CD14-positive monocyte (primary cell): ENCODE data around the gene NDUFB10. TPM values are rescaled to one million over a fixed set of nuclear protein-coding genes. Genes with fewer than 3 reads are reported as not detected.

Experiments used
- DNase-seq, 3 donors: peaks; one replicate each; pipeline ENCODE4 v3.0.0-alpha.2; 2011 to 2022
- H2AFZ ChIP-seq: 2 replicates; pipeline ENCODE4 v1.6.0; 2012; ENCODE audit warnings: mild to moderate bottlenecking, low read depth, low read length, inconsistent platforms; ENCODE audit not compliant: insufficient read depth, poor library complexity, severe bottlenecking
- H3K27ac ChIP-seq, 2 donors: 1 replicate in 1 of 2; 2 replicates in 1 of 2; pipeline ENCODE4 v1.5.1; 2012 to 2013; ENCODE audit warnings: low read length in 2 of 2, control low read depth in 1 of 2, inconsistent platforms in 1 of 2, low read depth in 1 of 2, mild to moderate bottlenecking in 1 of 2
- H3K27me3 ChIP-seq, 2 donors: one replicate each; pipeline versions ENCODE4 v1.6.0 to v1.6.1; 2011 to 2013; ENCODE audit warnings: low read length in 2 of 2; ENCODE audit not compliant: control insufficient read depth in 2 of 2, insufficient read depth in 2 of 2
- H3K36me3 ChIP-seq, 2 donors: replicated peaks in 1 of 2; 1 replicate in 1 of 2; 2 replicates in 1 of 2; pipeline versions ENCODE4 v1.5.1 to v1.6.1; 2012 to 2013; ENCODE audit warnings: low read length in 2 of 2, control low read depth in 1 of 2, inconsistent platforms in 1 of 2, mild to moderate bottlenecking in 1 of 2; ENCODE audit not compliant: insufficient read depth in 2 of 2, control insufficient read depth in 1 of 2
- H3K4me1 ChIP-seq, 2 donors: 1 replicate in 1 of 2; 2 replicates in 1 of 2; pipeline versions ENCODE4 v1.5.1 to v1.6.1; 2012 to 2013; ENCODE audit warnings: low read length in 2 of 2, control low read depth in 1 of 2, inconsistent platforms in 1 of 2, mild to moderate bottlenecking in 1 of 2, moderate library complexity in 1 of 2; ENCODE audit not compliant: insufficient read depth in 2 of 2, control insufficient read depth in 1 of 2
- H3K4me2 ChIP-seq: replicated peaks from 2 replicates; pipeline ENCODE3; 2012; ENCODE audit warnings: low read length, moderate library complexity, mild to moderate bottlenecking; ENCODE audit not compliant: poor library complexity, severe bottlenecking; ENCODE audit errors: extremely low read depth
- H3K4me3 ChIP-seq, 3 experiments: fragments of 200-600 bp in 1 of 3; sonication (generic) in 1 of 3; replicated peaks in 1 of 3; 1 replicate in 2 of 3; 2 replicates in 1 of 3; pipeline ENCODE4 v1.5.1; 2011 to 2013; ENCODE audit warnings: low read length in 3 of 3, mild to moderate bottlenecking in 3 of 3, control low read depth in 2 of 3, low read depth in 2 of 3, inconsistent platforms in 1 of 3, moderate library complexity in 1 of 3
- H3K79me2 ChIP-seq: 2 replicates; pipeline ENCODE4 v1.6.0; 2012; ENCODE audit warnings: mild to moderate bottlenecking, control low read depth, inconsistent platforms, low read length, moderate library complexity; ENCODE audit not compliant: insufficient read depth
- H3K9ac ChIP-seq: 2 replicates; pipeline ENCODE4 v1.6.0; 2017; ENCODE audit warnings: low read length, mild to moderate bottlenecking; ENCODE audit not compliant: insufficient read depth, poor library complexity, severe bottlenecking
- H3K9me3 ChIP-seq, 2 donors: replicated peaks in 1 of 2; 1 replicate in 1 of 2; 2 replicates in 1 of 2; pipeline versions ENCODE4 v1.5.1 to v1.6.1; 2012 to 2013; ENCODE audit warnings: low read length in 2 of 2, control low read depth in 1 of 2; ENCODE audit not compliant: control insufficient read depth in 1 of 2, insufficient read depth in 1 of 2
- H4K20me1 ChIP-seq: 2 replicates; pipeline ENCODE4 v1.6.0; 2012; ENCODE audit warnings: mild to moderate bottlenecking, low read length, control low read depth, moderate library complexity; ENCODE audit not compliant: insufficient read depth
- H3K27ac Mint-ChIP-seq, 7 donors: one replicate each; pipeline ENCODE4 v1.8.0; 2020; ENCODE audit warnings: mild to moderate bottlenecking in 7 of 7, mixed read lengths in 7 of 7, moderate library complexity in 6 of 7, inconsistent platforms in 2 of 7
- H3K27me3 Mint-ChIP-seq, 3 donors: one replicate each; pipeline ENCODE4 v1.8.0; 2021 to 2022; ENCODE audit warnings: low read depth in 3 of 3, mild to moderate bottlenecking in 3 of 3, mixed read lengths in 3 of 3, moderate library complexity in 3 of 3, inconsistent platforms in 1 of 3
- H3K36me3 Mint-ChIP-seq, 2 donors: one replicate each; pipeline ENCODE4 v1.8.0; 2020; ENCODE audit warnings: mixed read lengths in 2 of 2, inconsistent platforms in 1 of 2, mild to moderate bottlenecking in 1 of 2
- H3K4me1 Mint-ChIP-seq: one replicate; pipeline ENCODE4 v1.8.0; 2020; ENCODE audit warnings: mild to moderate bottlenecking, mixed read lengths
- H3K4me3 Mint-ChIP-seq, 2 donors: one replicate each; pipeline ENCODE4 v1.8.0; 2020; ENCODE audit warnings: mild to moderate bottlenecking in 2 of 2, mixed read lengths in 2 of 2, moderate library complexity in 1 of 2
- H3K9me3 Mint-ChIP-seq, 7 donors: one replicate each; pipeline ENCODE4 v1.8.0; 2020 to 2022; ENCODE audit warnings: mixed read lengths in 7 of 7, mild to moderate bottlenecking in 6 of 7, moderate library complexity in 6 of 7, inconsistent platforms in 2 of 7
- CTCF ChIP-seq: fragments of 200-600 bp; IDR thresholded peaks from one replicate; pipeline ENCODE4 v1.8.0; 2022; ENCODE audit warnings: antibody characterized with exemption, mild to moderate bottlenecking
- WGBS: methylation state at CpG from one replicate; pipeline ENCODE4 v1.1.5; 2013; ENCODE audit warnings: missing lambda C conversion rate; ENCODE audit not compliant: insufficient coverage; 5-methylcytosine and 5-hydroxymethylcytosine counted together
- intact Hi-C, 2 donors: fragments of 100-400 bp; cut with micrococcal nuclease; formaldehyde crosslinking; loops; one replicate each; pipeline versions ENCODE4 v1.15.0 to v1.15.1; 2023
- polyA plus RNA-seq, 3 donors: library from polyadenylated mRNA; depleted of rRNA in 1 of 3; unstranded in 2 of 3; stranded (reverse) in 1 of 3; fragments of 300-500 nt in 2 of 3; fragments of >200 nt in 1 of 3; fragmentation: Illumina TruSeq in 2 of 3; gene quantifications; 1 replicate in 2 of 3; 2 replicates in 1 of 3; pipeline ENCODE4 v1.2.3, GENCODE V29; 2012 to 2021

NDUFB10 gene
- polyA plus RNA-seq, 3 donors: 121 to 215 (median 186) TPM

GRCh38 chr16:2008631-2009163 is 49.4 kb downstream of the NDUFB10 start:
- Mint-ChIP-seq H3K4me1 (peaks cover 50% of the 10 kb centered on the region), H3K36me3 (peaks cover 4 to 8% of the 10 kb centered on the region in 2 donors), H3K27me3 (peaks cover 0 to 1% (median 0%) of the 10 kb centered on the region in 3 donors), H3K4me3 (peak overlapping the region; percentile 81 to 89), H3K9me3 (peaks cover 0 to 2% (median 0%) of the 10 kb centered on the region in 7 donors), H3K27ac (peak overlapping the region; percentile 72 to 91 (median 85))
- Histone ChIP-seq H3K79me2 (peaks cover 55% of the 10 kb centered on the region), H3K9ac (peak overlapping the region; percentile 91), H4K20me1 (peaks cover 50% of the 10 kb centered on the region), H3K27me3 (no peaks in the 10 kb centered on the region), H3K36me3 (peaks cover 0 to 2% of the 10 kb centered on the region in 2 donors), H3K9me3 (no peaks in the 10 kb centered on the region), H3K4me2 (peak overlapping the region; percentile 94), H2AFZ (peak overlapping the region; percentile 61), H3K4me3 (peak overlapping the region; percentile 59 to 85 (median 59)), H3K27ac (peak overlapping the region; percentile 14 to 85), H3K4me1 (peaks cover 40 to 67% of the 10 kb centered on the region in 2 donors)
- 0% methylated on average over 13 of the region's 23 CpGs for WGBS
- no peak for TF ChIP-seq CTCF
- DNase-seq: peak in 1 of 3 donors; percentile 48
- intact Hi-C loops: loop anchor here (5.0 to 10.0 kb wide), 4 partner anchors 39 to 246 kb away; partner anchors contain the start of genes ECI1 (in 1 of the 2), NTHL1 (in 1 of the 2) and TSC2 (in 1 of the 2)

GRCh38 chr16:2009164-2009711 is 49.9 kb downstream of the NDUFB10 start:
- Histone ChIP-seq H4K20me1 (peaks cover 45% of the 10 kb centered on the region), H3K79me2 (peaks cover 51% of the 10 kb centered on the region), H3K4me1 (peaks cover 36 to 61% of the 10 kb centered on the region in 2 donors), H2AFZ (peak overlapping the region; percentile 61), H3K36me3 (peaks cover 0 to 2% of the 10 kb centered on the region in 2 donors), H3K9me3 (no peaks in the 10 kb centered on the region), H3K9ac (peak overlapping the region; percentile 91), H3K27ac (peak overlapping the region; percentile 14 to 85), H3K27me3 (no peaks in the 10 kb centered on the region), H3K4me3 (peak overlapping the region; percentile 59 to 85 (median 59)), H3K4me2 (peak overlapping the region; percentile 94)
- WGBS: under 1% methylated on average over 55 of the region's 55 CpGs
- Mint-ChIP-seq H3K4me1 (peaks cover 47% of the 10 kb centered on the region), H3K27ac (peak overlapping the region; percentile 72 to 91 (median 85)), H3K27me3 (peaks cover 0 to 1% (median 0%) of the 10 kb centered on the region in 3 donors), H3K36me3 (peaks cover 4 to 8% of the 10 kb centered on the region in 2 donors), H3K4me3 (peak overlapping the region; percentile 81 to 89), H3K9me3 (peaks cover 0 to 2% (median 0%) of the 10 kb centered on the region in 7 donors)
- intact Hi-C loops: loop anchor here (5.0 to 10.0 kb wide), 4 partner anchors 38 to 246 kb away; partner anchors contain the start of genes ECI1 (in 1 of the 2), NTHL1 (in 1 of the 2) and TSC2 (in 1 of the 2)
- DNase-seq: peak in 1 of 3 donors; percentile 38
- TF ChIP-seq CTCF: no peak
